Mucosa of gallbladder (tissue), 1 donor: ENCODE results near the gene VEZF1. TPM values are rescaled to one million over a fixed set of nuclear protein-coding genes. Genes with fewer than 3 reads are reported as not detected.

Experiments used
- DNase-seq: peaks from one replicate; pipeline ENCODE4 v3.0.0-alpha.2; 2020; ENCODE audit warnings: low spot score
- total RNA-seq: library from RNA; stranded (reverse); gene quantifications from one replicate; pipeline ENCODE4 v1.2.1, GENCODE V29; 2021
- donor health status: DM: no; HTN: no; CAD: no.

VEZF1 gene
- total RNA-seq, 1 donor from 2014 or later = 64.9 TPM

- DNase-seq = no peak
Measured at GRCh38 chr17:57949649-57950048, 38.4 kb downstream of the VEZF1 start.

DNA sequence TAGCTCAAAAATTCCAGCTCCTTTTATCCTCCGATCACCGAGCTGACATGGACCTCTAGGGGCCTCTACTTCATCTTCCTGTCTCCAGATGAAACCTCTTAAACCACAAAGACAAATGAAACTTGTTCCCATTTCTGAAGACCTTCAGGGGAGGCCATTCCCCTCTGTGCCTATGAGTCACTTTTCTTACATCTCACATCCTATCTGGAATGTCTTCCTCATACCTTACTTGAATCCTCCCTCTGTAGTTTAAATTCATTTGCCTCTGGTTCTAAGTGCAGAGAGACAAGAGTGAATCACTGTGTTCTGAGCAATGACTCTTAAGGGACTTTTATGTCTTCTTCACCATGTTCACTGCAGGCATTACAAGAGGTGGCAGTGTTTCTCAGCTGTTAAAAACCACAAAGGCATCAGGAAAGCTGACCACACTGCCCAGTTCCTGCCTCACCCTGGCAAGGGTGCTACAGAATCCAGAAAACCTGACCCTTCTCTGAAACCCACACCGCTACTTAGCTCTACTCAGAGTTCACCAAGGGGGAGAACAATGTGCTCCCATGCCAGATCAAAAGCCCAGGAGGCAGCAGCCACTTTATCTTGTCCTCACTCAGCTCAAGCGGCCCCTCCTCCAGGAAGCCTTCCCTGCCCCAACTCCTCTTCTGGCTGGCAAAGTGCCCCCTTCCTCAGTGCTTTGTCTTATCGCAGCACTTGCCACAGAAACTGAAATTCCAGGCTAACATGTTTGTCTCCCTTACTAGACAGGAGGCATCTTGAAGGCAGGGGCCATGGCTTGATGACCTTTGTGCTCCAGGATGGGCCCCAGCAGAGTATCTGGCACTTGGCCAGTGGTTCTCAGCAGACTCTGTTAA is 39.3 kb downstream of the VEZF1 start:
- no peak for DNase-seq

DNA sequence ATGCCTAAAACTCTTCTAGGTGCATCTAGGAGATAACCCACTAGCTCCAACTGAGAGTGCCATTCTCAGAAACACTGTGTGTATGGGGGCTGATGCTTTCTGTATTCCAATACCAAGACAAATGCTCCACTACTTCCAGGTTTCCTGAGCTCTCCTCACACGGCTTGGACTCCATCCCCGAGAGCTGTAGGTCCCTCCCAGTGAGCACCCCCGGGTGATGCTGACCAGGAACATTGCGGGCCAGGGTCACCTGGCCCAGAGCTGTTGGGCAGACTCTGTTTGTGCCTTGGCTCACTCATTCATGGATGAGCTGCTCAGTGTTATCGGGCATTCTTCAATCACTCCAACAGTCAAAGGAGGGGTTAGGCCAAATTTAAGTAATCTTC is 39.9 kb downstream of the VEZF1 start:
- DNase-seq = no peak

DNA sequence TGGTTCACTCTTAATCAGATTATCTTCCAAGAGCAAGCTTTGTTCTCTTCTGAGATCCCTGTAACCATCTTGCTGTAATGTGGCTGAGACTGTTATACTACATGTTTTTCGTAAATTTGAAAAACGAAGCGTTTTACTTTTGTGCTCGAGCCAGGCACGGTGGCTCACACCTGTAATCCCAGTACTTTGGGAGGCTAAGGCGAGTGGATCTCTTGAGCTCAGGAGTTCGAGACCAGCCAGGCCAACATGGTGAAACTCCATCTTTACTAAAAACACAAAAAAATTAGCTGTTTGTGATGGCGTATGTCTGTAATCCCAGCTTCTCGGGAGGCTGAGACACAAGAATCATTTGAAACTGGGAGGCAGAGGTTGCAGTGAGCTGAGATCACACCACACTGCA is 40.7 kb downstream of the VEZF1 start:
- DNase-seq = no peak

DNA sequence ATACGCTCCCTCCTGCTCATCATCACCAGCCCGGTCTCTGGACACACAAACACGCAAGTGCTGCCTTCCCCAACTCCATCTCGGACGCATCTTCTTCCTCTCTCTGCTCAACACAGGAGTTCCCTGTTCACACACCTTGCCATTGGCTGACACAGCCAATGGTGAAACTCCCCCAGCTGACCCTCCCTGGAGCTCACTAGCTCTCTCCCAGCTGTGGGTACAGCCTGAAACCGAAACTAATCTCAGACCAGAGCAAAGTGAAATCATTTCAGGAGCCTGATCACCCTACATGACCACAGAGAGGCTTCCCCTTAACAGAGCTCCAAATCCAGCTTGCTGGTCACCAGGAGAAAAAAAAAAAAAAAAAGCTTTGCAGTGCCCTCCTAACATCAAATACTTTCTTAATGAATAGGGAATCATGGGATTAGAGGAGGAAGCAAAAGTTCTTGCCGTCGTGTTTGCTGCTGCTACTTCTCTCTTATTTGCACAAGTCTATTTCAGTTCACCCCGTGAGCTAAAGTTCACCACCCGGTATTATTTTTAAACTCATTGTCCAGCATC is 41.2 kb downstream of the VEZF1 start:
- DNase-seq = no peak

GRCh38 chr17:57945996-57946797 is 41.9 kb downstream of the VEZF1 start:
- DNase-seq = no peak

GRCh38 chr17:57944908-57945307 is 43.1 kb downstream of the VEZF1 start:
- no peak for DNase-seq

GRCh38 chr17:57943645-57944044 is 44.4 kb downstream of the VEZF1 start:
- no peak for DNase-seq

GRCh38 chr17:57943140-57943539 is 44.9 kb downstream of the VEZF1 start:
- DNase-seq = no peak

GRCh38 chr17:57941384-57942370 is 46.4 kb downstream of the VEZF1 start:
- no peak for DNase-seq

- DNase-seq = no peak
Measured at GRCh38 chr17:57940653-57941329, 47.3 kb downstream of the VEZF1 start.

DNA sequence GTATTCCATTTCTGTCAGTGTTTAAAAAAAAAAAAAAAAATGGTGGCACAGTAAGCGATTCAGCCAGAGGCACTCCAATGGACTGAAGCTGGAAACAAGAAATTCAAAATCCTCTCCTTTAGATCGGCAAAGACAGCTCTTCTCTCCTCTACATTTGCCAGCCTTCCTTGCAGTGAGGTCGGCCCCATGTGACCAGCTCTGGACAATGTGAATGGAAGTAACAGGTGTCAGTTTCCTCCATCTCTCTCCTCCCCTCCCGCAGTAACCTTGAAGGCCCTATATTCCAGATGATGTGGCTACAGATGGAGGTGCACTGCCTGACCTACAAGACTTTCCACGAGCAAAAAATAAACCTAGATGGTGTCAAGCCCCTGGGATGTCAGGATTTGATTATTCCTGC is 47.8 kb downstream of the VEZF1 start:
- DNase-seq = no peak

DNA sequence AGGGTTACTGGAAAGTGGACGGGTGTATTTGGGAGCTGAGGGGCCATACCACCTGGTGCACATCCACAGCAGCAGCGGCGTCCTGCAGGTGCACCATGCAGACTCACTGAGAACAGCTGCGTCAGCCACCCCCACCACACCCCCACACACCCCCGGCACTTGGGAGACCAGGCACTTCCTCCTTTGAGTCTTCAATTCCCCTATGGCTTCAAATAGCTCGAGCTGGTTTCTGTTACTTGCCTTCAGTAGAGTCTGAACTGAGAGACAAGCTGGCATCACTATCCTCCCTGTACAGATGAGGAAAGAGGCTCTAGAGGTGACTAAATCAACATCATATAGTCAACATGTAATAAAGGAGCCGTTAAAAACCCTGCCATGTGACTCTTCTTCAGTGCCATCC is 48.3 kb downstream of the VEZF1 start:
- no peak for DNase-seq

DNA sequence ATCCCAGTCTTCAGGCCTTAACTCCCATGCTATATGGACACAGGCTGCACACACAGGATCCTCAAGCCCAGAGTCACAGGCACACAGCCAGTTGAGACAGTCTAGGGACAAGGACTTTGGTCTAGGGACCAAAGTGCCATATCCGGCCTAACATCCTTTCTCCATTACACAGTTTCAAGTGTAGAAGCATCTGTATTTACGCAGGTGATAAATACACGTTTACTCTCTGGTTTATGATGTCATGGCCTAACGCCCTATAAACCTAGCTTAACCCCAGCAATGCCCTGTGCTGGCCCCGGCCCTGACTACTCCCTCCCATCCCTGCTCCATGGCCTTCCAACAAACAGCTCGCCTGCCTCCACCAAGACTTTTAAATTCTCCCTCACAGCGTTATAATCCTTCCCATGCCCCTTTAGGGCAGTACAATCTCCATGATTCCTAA is 50.0 kb downstream of the VEZF1 start:
- DNase-seq = peak; percentile 67

- DNase-seq = no peak
Measured at GRCh38 chr17:57937492-57937891, 50.6 kb downstream of the VEZF1 start.

- DNase-seq = no peak
Measured at GRCh38 chr17:57935833-57936807, 51.9 kb downstream of the VEZF1 start.

- DNase-seq = no peak
Measured at GRCh38 chr17:57931488-57932137, 56.4 kb downstream of the VEZF1 start.

GRCh38 chr17:57930239-57930638 is 57.8 kb downstream of the VEZF1 start:
- DNase-seq = no peak

GRCh38 chr17:57929386-57929785 is 58.7 kb downstream of the VEZF1 start:
- no peak for DNase-seq
